Kidney capillary endothelial cell (primary cell): ENCODE data around the gene FMOD.
"Not testable (repeated sequence)": the region's sequence is repeated elsewhere in the genome, so short reads cannot be mapped to it uniquely, and the experiment has no call there.

Source experiments
- DNase-seq: peaks from one replicate; pipeline ENCODE4 v3.0.0-alpha.2; 2018; ENCODE audit warnings: low spot score

Gene FMOD

GRCh38 chr1:203326830-203327683 is 23.9 kb downstream of the FMOD start:
- DNase-seq = peak; percentile 79

GRCh38 chr1:203325418-203326091 is 25.4 kb downstream of the FMOD start:
- no peak for DNase-seq

- DNase-seq = no peak
Measured at GRCh38 chr1:203325026-203325417, 25.9 kb downstream of the FMOD start.

- DNase-seq = no peak
Measured at GRCh38 chr1:203324105-203325025, 26.6 kb downstream of the FMOD start.

GRCh38 chr1:203323587-203323986 is 27.3 kb downstream of the FMOD start:
- DNase-seq = no peak

- DNase-seq = no peak
Measured at GRCh38 chr1:203322500-203323179, 28.3 kb downstream of the FMOD start.

GRCh38 chr1:203321273-203322052 is 29.5 kb downstream of the FMOD start:
- no peak for DNase-seq

- no peak for DNase-seq
Measured at GRCh38 chr1:203320591-203321272, 30.2 kb downstream of the FMOD start.

- DNase-seq = no peak
Measured at GRCh38 chr1:203318229-203318517, 32.7 kb downstream of the FMOD start.

GRCh38 chr1:203317429-203318228 is 33.3 kb downstream of the FMOD start:
- no peak for DNase-seq

- DNase-seq = no peak
Measured at GRCh38 chr1:203316626-203317093, 34.3 kb downstream of the FMOD start.

- DNase-seq = not testable (repeated sequence)
Measured at GRCh38 chr1:203314025-203314759, 36.7 kb downstream of the FMOD start.

- no peak for DNase-seq
Measured at GRCh38 chr1:203311368-203312301, 39.3 kb downstream of the FMOD start.

- DNase-seq = no peak
Measured at GRCh38 chr1:203308923-203309331, 42.0 kb downstream of the FMOD start.

- no peak for DNase-seq
Measured at GRCh38 chr1:203308328-203308922, 42.5 kb downstream of the FMOD start.

- no peak for DNase-seq
Measured at GRCh38 chr1:203307641-203308126, 43.2 kb downstream of the FMOD start.

GRCh38 chr1:203306965-203307541 is 43.9 kb downstream of the FMOD start:
- no peak for DNase-seq
